HG03097 (cell line): Measurements from ENCODE around the gene LCN12.

Experiments
- ATAC-seq: cut with Tn5 transposase; IDR thresholded peaks from one replicate; pipeline ENCODE4 v1.9.1; 2021; ENCODE audit not compliant: unreplicated experiment, low FRiP score

The LCN12 gene, protein sequence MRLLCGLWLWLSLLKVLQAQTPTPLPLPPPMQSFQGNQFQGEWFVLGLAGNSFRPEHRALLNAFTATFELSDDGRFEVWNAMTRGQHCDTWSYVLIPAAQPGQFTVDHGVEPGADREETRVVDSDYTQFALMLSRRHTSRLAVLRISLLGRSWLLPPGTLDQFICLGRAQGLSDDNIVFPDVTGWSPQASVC

GRCh38 chr9:136951541-136952320, at the start of gene LCN12:
Gene LCN12 (plus strand): TSS chr9:136952273. CDS start chr9:136952328, 55 bp downstream.
- ATAC-seq: no peak

- no peak for ATAC-seq
Observed at GRCh38 chr9:136903041-136903554, 49.0 kb upstream of the LCN12 start.

DNA sequence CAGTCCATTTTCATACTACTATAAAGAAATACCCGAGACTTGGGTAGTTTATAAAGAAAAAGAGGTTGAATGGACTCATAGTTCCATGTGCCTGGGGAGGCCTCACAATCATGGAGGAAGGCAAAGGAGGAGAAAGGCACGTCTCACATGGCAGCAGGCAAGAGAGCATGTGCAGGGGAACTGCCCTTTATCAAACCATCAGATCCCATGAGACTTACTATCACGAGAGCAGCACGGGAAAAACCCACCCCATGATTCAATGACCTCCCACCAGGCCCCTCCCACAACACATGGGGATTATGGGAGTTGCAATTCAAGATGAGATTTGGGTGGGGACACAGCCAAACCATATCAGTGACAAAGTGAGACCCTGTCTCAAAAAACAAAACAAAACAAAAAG, 45.8 kb upstream of the LCN12 start:
- ATAC-seq: no peak

- no peak for ATAC-seq
Observed at GRCh38 chr9:136907011-136907914, 44.8 kb upstream of the LCN12 start.

- no peak for ATAC-seq
Observed at GRCh38 chr9:136910197-136910900, 41.7 kb upstream of the LCN12 start.

DNA sequence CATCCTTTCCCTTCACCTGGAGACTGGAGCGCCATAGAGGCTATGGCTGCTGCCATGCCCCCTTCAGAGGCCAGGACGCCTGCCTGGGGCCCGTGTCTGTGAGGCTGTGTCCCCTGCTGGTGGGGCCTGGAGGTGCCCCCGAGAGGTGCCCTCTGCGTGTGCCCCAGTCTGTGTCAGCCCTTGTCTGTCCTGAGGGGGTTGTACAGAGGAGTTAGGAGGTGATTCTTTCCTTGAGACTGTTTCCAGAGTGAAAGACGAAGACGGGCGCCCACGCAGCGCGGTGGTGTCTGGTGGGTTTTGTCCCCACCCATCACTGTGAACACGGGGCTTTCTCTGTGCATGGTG, 41.2 kb upstream of the LCN12 start:
- no peak for ATAC-seq

DNA sequence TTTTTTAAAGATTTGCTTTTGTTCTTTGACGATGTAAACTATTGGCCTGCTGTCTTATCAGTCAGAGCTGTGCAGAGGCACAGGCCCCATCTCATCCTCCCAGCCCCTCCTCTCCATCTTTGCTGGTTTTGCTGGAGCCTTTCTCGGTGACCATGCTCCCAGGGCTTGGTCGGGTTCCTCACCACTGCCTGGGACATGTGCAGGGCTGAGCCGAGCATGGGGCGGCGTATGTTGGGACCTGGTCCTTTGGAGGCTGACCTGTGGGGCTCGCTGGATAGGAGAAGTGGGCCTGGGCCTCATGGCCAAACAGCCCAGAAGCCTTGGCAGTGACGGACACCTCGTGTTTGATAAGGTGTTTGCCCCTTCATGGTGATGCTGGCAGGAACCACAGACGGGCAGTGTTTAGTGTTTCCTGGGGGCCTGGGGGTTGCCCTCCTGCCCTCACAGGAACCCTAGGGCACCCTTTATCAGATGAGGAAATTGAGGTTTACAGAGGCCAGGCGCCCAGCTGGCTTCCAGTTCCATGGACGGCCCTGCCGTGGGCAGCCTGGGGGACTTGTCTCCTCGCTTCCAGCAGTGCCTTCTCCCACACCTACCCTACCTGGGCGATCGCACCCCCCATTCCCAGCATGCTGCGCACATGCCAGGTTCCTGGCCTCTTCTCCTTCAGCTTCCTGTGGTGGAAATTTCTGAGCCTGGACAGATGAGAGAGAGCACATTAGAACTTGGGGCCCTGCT, 38.2 kb upstream of the LCN12 start:
- ATAC-seq: no peak

DNA sequence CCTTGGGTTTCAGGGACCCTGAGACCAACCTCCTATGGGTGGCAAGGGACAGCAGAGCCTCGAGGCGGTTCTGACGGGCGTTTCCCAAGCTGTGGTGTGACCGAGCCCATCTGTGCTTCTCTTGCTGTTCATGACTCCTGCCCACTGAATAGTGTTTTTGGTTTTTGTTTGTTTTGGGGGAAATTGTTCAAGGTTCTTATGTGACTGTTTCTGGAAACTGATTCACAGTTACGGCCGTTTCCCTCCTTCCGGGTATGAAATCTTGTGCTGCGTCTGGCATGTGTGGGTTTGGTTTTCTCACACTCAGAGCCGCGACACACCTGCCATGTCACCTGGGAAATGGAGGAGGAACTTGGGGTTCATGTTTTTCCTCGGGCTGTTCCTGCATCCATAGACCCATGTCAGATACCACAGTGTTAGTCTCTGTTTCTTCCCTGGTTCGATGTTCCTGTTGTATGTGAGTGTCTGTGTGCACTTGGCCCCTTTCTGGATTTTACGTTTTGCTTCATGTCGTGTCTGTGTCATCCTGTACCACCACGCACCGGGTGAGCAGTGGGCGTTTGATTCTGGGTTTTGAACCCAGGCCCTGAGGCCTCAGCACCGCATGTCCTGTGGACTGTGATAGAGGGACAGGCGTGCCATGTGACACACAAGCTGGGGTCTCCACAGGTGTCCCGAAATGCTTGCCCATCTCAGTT, 36.3 kb upstream of the LCN12 start:
- no peak for ATAC-seq

DNA sequence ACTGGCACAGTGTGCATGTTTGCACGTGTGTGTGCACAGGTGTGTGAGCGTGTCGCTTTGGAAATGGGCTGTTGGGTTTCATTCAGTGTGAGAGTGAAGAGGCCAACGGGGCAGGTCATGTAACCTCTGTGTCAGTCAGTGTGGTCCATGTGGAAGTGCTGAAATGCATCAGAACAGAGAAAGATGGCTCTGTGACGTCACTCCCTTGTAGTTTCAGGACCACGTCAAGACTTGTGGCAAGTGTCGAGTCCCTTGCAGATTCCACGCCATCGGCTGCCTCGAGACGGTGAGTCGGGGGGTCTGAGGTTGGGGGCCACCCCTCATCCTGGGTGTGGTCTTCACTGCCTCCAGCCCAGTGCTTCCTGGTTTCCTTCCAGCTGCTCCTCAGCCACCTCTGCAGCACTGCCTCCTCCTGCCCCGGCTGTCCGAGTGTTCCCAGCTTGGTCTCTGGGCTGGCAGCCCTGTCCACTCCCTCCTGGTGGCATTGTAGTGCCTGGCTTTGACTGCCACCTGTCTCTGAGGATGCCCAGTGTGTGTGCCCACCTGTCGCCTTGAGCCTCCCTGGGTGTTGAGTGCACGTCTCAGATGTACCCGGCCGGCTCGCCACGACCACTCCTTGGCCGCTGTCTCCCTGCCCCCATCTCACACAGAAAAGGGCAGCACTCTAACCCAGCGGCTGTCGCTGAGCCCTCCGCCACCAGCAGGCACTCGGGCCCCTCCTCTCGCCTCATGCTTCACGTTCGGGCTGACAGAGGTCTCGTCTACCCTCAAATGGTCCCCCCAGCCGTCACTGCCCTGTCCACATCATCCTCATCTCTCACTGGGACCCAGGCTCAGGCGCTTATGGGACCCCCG, 35.5 kb upstream of the LCN12 start:
- no peak for ATAC-seq

- no peak for ATAC-seq
Observed at GRCh38 chr9:136917902-136918301, 34.2 kb upstream of the LCN12 start.

DNA sequence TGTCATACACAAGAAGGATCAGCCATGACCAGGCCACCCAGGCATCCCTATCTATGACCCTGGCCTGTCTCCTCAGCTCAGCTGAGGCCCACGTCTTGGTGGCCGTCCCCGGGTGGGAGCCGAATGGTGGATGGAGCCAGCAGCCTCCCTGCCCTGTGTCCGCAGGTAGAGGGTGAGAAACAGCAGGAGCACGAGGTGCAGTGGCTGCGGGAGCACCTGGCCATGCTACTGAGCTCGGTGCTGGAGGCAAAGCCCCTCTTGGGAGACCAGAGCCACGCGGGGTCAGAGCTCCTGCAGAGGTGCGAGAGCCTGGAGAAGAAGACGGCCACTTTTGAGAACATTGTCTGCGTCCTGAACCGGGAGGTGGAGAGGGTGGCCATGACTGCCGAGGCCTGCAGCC, 32.0 kb upstream of the LCN12 start:
- no peak for ATAC-seq

DNA sequence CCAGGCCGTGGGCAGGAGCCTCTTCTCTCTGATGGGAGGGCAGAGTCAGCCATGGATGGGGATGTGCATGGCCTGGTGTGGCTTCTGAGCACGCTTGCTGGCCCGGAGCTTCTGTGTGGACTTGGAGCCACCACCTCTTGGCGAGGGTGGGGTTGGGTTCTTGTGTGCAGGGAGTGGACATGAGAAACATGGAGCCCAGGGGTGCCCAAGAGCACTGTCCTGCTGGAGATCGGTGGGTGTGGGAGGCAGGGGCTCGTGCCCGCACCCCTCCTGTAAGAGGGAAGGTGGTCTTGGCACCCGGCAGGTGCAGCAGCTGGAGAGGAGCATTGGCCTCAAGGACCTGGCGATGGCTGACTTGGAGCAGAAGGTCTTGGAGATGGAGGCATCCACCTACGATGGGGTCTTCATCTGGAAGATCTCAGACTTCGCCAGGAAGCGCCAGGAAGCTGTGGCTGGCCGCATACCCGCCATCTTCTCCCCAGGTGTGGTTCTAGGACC, 31.3 kb upstream of the LCN12 start:
- no peak for ATAC-seq

- no peak for ATAC-seq
Observed at GRCh38 chr9:136921307-136921706, 30.8 kb upstream of the LCN12 start.

GRCh38 chr9:136921718-136922117, 30.4 kb upstream of the LCN12 start:
- ATAC-seq: no peak

- no peak for ATAC-seq
Observed at GRCh38 chr9:136922540-136922939, 29.5 kb upstream of the LCN12 start.

- ATAC-seq: no peak
Observed at GRCh38 chr9:136923881-136924280, 28.2 kb upstream of the LCN12 start.

- ATAC-seq: no peak
Observed at GRCh38 chr9:136925414-136926153, 26.5 kb upstream of the LCN12 start.
